NOMO-1 treated with dmso at 0.1 percent for 144 hours (cell line): ENCODE results near the gene FBXO45.
"Not testable (repeated sequence)": the region's sequence is repeated elsewhere in the genome, so short reads cannot be mapped to it uniquely, and the experiment has no call there.

ENCODE experiments used
- DNase-seq: peaks from one replicate; lab custom pipeline; 2025; ENCODE audit not compliant: unreplicated experiment; lab: John Stamatoyannopoulos, UW

FBXO45 gene

GRCh38 chr3:196615234-196615633 is 46.8 kb downstream of the FBXO45 start:
- not testable (repeated sequence) for DNase-seq

DNA sequence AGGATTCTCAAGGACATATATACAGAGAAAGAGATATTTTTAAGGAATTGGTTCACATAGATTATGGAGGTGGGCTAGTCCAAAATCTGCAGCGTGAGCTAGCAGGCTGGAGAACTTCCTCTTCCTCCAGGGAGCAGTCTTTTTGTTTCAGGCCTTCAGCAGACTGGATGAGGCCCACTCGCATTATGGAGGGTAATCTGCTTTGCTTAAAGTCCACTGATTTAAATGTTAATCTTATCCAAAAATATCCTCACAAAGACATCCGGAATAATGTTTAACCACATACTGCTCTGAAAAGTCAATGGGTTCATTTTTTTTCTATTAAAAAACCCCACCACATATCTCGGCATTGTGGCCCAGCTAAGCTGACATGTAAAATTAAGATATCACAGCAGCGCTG is 48.8 kb downstream of the FBXO45 start:
- peak; percentile 56 for DNase-seq

DNA sequence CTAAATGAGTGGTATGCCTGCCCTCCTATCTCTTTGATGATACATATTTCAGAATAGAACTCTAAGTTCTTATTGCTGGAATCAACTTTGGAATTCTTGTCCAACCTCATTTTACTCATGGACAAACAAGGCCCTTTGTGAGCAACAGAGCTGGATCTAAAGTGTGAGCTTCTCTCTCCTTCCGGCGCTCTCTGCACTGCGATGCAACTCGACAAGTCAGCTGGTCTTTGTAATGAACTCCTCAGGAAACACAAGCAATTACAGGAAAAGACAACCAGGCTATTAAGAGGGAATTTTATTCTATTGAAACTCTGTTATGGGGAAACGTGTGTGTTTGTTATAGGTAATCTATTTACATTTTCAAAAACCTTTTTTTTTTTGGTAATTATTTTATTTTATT is 50.8 kb downstream of the FBXO45 start:
- DNase-seq = no peak

GRCh38 chr3:196619627-196620026 is 51.2 kb downstream of the FBXO45 start:
- DNase-seq = not testable (repeated sequence)

DNA sequence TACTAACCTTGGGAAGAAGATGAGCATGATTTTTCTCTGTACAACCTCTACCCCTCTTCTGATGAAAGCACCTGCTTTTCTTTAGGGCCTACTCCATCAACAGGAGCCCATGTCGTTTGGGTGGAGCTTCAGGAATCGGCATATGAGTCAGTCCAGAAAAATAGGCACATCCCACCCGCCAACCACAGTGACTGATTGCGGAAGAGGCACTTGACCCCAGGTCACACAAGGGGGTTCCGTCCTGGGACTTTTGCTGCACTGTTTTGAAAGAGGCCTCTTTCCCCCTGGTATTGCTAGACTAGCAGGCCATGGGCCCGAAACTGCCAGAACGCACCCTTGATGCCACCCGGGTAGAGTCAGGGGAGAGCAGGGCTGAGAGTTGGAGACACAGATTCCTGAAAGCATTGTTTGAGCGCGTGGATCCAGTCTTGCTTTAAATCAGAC is 51.7 kb downstream of the FBXO45 start:
- peak; percentile 98 for DNase-seq

DNA sequence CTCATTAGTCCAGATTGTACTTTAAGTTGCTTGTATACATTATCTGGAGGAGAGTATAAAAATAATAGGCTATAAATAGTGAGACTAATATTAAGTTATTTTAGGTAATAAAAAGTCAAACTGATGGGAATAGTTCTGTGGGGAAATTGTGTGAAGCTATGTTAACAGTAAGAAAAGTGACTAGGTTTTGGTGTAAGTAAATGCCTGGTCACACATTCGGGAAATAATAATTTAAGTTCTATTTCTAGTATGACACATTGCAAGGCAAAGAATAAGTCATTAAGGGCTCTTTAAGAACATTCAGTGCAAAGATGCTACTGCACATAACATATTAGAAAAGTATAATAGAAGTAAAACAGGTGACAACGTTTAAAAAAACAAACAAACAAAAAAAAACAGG is 52.2 kb downstream of the FBXO45 start:
- DNase-seq = no peak

DNA sequence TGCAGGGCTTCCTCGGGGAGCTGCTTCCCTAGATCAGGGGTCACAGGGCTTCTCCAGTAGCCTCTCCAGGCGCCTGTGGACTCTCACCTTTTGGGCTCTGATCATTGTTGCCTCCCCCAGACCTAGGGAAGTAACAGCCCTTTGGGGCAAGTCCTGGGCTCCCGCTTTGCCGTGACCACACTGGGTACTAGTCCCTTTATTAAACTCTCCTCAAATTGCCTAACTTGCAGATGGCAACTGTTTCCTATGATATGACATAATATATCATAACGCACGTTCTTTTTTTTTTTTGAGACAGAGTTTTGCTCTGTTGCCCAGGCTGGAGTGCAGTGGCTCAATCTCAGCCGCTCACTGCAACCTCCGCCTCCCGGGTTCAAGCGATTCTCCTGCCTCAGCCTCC is 53.2 kb downstream of the FBXO45 start:
- no peak for DNase-seq

DNA sequence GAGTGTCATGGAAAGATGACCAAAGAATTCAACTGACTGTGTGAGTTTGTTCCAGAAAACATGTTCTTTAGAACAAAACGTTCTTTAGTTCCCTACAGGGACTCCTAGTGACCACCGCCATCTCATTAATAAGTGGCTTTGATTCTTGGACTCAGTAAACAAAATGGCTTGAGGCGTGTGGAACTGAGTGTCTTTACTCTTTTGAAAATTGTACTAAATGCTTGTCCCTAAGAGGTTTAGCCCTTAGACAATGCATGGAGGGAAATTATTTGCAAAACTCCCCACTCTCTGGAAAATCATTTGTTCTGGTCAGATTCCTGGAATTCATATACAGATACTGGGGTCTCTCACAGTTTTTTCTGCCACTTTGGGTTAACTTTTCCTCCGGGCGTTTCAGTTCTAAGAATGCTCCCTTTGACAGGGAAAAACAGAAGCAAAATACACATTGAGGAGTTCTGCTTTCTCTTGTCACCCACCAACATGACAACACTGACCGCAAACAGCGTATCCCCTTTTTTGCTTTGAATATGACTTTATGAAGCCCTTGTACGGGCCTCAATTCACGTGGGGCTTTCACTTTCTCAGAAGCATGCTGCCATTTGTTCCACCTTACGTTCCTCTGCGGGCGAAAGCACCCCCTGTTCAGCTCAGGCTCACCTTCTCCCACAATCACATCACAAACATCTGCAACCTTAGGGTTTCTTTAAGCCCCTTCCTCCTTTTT is 55.8 kb downstream of the FBXO45 start:
- peak; percentile 88 for DNase-seq

DNA sequence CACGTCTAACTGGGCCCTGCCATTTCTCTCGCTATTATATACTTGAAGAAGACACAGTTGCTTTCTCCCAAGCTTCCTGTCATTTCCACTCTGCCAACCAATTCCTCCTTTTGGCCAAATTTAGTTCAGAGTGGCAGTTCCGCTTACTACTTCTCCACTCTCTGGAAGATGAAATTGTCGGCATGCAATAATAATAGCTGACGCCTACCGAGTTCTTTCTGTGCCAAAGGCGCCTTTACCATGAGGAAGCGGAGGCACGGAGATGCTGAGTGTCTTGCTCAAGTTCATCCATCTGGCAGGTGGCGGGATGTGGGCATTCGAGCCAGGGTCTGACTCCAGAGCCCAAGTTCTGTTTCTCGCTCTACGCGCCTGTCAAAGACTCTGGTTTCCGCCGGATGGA is 56.4 kb downstream of the FBXO45 start:
- DNase-seq = peak; percentile 88

DNA sequence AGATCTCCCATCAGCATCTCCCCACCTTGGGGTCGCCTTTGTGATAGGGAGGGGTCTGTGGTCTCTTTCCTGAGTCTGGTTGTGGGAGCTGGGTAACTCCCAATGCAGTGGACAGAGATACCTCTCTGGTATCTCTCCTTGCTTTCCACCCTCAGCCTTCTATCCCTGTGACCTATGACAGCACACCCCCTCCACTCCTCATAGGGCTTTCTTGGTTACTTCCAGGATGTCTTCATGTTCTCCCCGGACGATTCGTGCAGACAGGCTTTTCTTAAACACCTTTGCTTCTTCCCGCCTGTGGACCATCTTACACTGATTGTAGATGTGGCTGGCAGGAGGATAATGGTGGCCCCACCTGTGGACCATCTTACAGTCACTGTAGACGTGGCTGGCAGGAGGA is 56.9 kb downstream of the FBXO45 start:
- no peak for DNase-seq

GRCh38 chr3:196627918-196628231 is 59.4 kb downstream of the FBXO45 start:
- no peak for DNase-seq

GRCh38 chr3:196629228-196629627 is 60.8 kb downstream of the FBXO45 start:
- DNase-seq = no peak

GRCh38 chr3:196631682-196632045 is 63.2 kb downstream of the FBXO45 start:
- peak; percentile 60 for DNase-seq

DNA sequence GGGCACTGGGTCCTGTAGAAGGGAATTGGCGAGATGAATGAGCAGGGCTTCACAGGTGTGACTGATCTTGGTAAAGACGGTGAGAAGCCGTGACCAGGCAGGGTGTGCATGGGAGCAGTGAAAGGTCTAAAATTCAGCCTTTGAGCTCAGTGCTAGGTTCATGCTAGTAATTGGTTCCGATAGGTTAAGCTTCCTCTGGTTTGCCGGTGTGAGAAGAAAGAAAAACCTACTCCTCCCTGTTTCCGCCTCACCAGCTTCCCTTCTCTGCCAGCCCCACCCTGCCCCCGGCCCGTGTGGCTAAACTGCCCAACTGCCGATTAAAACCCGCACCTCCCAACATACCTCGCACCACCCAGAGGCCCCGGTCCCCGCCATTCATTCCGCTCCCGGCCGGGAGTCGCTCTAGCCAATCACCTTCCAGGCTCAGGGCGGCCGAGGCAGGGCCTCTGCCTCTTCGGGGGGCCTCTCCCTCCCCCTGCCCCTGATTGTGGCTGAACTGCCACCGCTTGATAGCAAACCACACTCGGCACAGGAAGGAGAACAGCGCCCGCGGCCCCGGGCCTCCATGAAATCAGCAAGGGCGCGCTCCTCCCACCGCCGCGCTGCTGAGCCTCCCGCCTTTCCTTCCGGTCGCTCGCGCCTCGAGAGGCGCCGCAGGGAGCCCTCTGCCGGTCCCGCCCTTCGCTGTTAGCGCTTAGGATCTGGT is 63.7 kb downstream of the FBXO45 start:
- DNase-seq = peak; percentile 100

GRCh38 chr3:196633555-196634151 is 65.2 kb downstream of the FBXO45 start:
- no peak for DNase-seq

- peak; percentile 60 for DNase-seq
These were observed 65.8 kb downstream of the FBXO45 start for GRCh38 chr3:196634224-196634623.

DNA sequence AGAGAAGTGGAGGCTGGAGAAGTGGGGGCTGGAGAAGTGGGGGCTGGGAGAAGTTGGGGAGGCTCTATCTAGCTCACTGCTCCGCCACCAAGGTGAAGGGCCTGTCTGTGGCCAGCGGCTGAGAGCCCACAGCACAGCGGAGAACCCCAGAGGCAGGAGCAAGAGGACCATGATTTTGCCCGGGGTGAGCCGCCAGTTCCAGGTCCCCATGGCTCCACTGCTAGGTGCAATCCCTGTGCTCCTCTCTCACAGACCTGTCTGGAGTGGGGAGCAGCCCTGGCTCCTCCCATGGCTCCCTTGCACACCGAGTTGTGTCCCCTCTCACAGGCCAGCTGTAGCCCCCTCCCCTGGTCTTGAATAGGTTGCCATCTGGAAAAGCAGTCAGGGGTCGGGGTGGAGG is 66.4 kb downstream of the FBXO45 start:
- DNase-seq = no peak

GRCh38 chr3:196636369-196637349 is 68.2 kb downstream of the FBXO45 start:
- no peak for DNase-seq

GRCh38 chr3:196637941-196638340 is 69.5 kb downstream of the FBXO45 start:
- not testable (repeated sequence) for DNase-seq
